GM10847 (cell line): ENCODE data around the gene SPTAN1.

Experiments used
- POLR2A ChIP-seq: IDR thresholded peaks from 2 replicates; pipeline ENCODE4 v1.6.1; 2011; ENCODE audit not compliant: insufficient read length; ENCODE audit errors: extremely low read depth

Gene SPTAN1

GRCh38 chr9:128619779-128620178 lies 67.4 kb downstream of the SPTAN1 start:
- no peak for TF ChIP-seq POLR2A

- no peak for TF ChIP-seq POLR2A
Measured at GRCh38 chr9:128621730-128622455, 69.5 kb downstream of the SPTAN1 start.

- no peak for TF ChIP-seq POLR2A
Measured at GRCh38 chr9:128624566-128624965, 72.2 kb downstream of the SPTAN1 start.

GRCh38 chr9:128625391-128626146 lies 73.2 kb downstream of the SPTAN1 start:
- no peak for TF ChIP-seq POLR2A

GRCh38 chr9:128626181-128626580 lies 73.8 kb downstream of the SPTAN1 start:
- TF ChIP-seq POLR2A: no peak

GRCh38 chr9:128627127-128627715 lies 74.8 kb downstream of the SPTAN1 start:
- TF ChIP-seq POLR2A: no peak

GRCh38 chr9:128627906-128628305 lies 75.5 kb downstream of the SPTAN1 start:
- TF ChIP-seq POLR2A: no peak

GRCh38 chr9:128628471-128629048 lies 76.2 kb downstream of the SPTAN1 start:
- no peak for TF ChIP-seq POLR2A

GRCh38 chr9:128629136-128629535 lies 76.7 kb downstream of the SPTAN1 start:
- TF ChIP-seq POLR2A: no peak

- no peak for TF ChIP-seq POLR2A
Measured at GRCh38 chr9:128629852-128630545, 77.6 kb downstream of the SPTAN1 start.

GRCh38 chr9:128631636-128632035 lies 79.2 kb downstream of the SPTAN1 start:
- TF ChIP-seq POLR2A: no peak

GRCh38 chr9:128632066-128632465 lies 79.7 kb downstream of the SPTAN1 start:
- TF ChIP-seq POLR2A: no peak

GRCh38 chr9:128632486-128632885 lies 80.1 kb downstream of the SPTAN1 start:
- TF ChIP-seq POLR2A: no peak

- no peak for TF ChIP-seq POLR2A
Measured at GRCh38 chr9:128633057-128633456, 80.7 kb downstream of the SPTAN1 start.

GRCh38 chr9:128633601-128634000 lies 81.2 kb downstream of the SPTAN1 start:
- no peak for TF ChIP-seq POLR2A
